ENCODE measurements around the gene PDZRN4. TPM values are rescaled to one million over a fixed set of nuclear protein-coding genes. Genes with fewer than 3 reads are reported as not detected.
A peak's percentile ranks its signal among the peaks of the same experiment; 100 is the strongest.

PDZRN4 gene
- total and polyA plus RNA-seq, 2 of the 4 experiments (the other 2 are of a cell fraction) = not detected

GRCh38 chr12:41532072-41532471, 344.0 kb downstream of the PDZRN4 start:
- Histone ChIP-seq H2BK20ac (ENCODE audit: low read depth, low read length) (no peak overlapping the region), H3K56ac (ENCODE audit: extremely low read depth, insufficient read depth, low read length) (no peak overlapping the region), H2AFZ (replicated peaks; ENCODE audit: low read length, poor library complexity) (no peak overlapping the region), H3K9ac (ENCODE audit: low read depth, low read length) (no peak overlapping the region), H3K4me1 (ENCODE audit: control insufficient read depth, insufficient read depth, low read length) (no peaks in the 10 kb centered on the region), H3K4me3 (ENCODE audit: insufficient read depth, low read depth, low read length) (no peak overlapping the region), H3K4ac (ENCODE audit: low read depth, low read length) (no peak overlapping the region), H4K20me1 (ENCODE audit: insufficient read depth, low read length) (no peaks in the 10 kb centered on the region), H2BK15ac (ENCODE audit: low read depth, low read length) (no peak overlapping the region), H3K36me3 (ENCODE audit: control insufficient read depth, insufficient read depth, low read length) (no peaks in the 10 kb centered on the region), H3K27me3 (ENCODE audit: control insufficient read depth, insufficient read depth, low read length) (no peaks in the 10 kb centered on the region), H4K91ac (ENCODE audit: insufficient read depth, low read depth, low read length) (no peak overlapping the region), H2AK5ac (ENCODE audit: low read depth, low read length) (no peak overlapping the region), H3K79me1 (ENCODE audit: low read depth in 1 of 2, low read length in 2 of 2) (no peaks in the 10 kb centered on the region), H3K9me3 (ENCODE audit: control insufficient read depth, insufficient read depth, low read length) (no peaks in the 10 kb centered on the region), H2AK9ac (replicated peaks; ENCODE audit: low read depth, low read length, poor library complexity) (no peak overlapping the region), H3K14ac (replicated peaks; ENCODE audit: low read depth, low read length) (no peak overlapping the region), H4K8ac (ENCODE audit: low read depth in 2 of 2, low read length in 2 of 2) (no peak overlapping the region), H3K9me1 (ENCODE audit: insufficient read depth, low read length) (no peaks in the 10 kb centered on the region), H3K4me2 (ENCODE audit: low read depth, low read length) (no peak overlapping the region), H3K18ac (ENCODE audit: low read depth, low read length) (no peak overlapping the region), H2BK120ac (ENCODE audit: low read depth, low read length) (no peak overlapping the region), H3K23ac (ENCODE audit: low read depth, low read length) (no peak overlapping the region), H3K27ac (ENCODE audit: insufficient read depth, low read length) (no peak overlapping the region), H2BK5ac (ENCODE audit: low read depth, low read length, poor library complexity, severe bottlenecking) (no peak overlapping the region), H4K5ac (ENCODE audit: low read depth, low read length) (no peak overlapping the region)
- ATAC-seq (ENCODE audit: low read depth) (no peak), DNase-seq (peak; percentile 1)
- no CpG with 5 or more reads among the region's 2 CpGs for WGBS, 2 experiments (ENCODE audit: extremely low coverage in 2 of 2, insufficient read length in 1 of 2)
- dilution Hi-C loops (cut with HindIII; ENCODE audit: low sequenced_read_pairs, unreplicated experiment) = no loop called here
- BruUV-seq (replicated peaks) = no TSS peak
- in situ Hi-C loops (cut with MboI; ENCODE audit: low sequenced_read_pairs) = no loop called here
- intact Hi-C loops (cut with micrococcal nuclease) = no loop called here
- ChIA-PET CTCF (no interaction called here), POLR2A (ENCODE audit: unreplicated experiment) (no interaction called here)
- TF ChIP-seq MXI1 (IDR thresholded peaks at IDR 0.05; ENCODE audit: borderline replicate concordance, low read depth, low read length) (no peak), RCOR1 (IDR thresholded peaks at IDR 0.05; ENCODE audit: insufficient replicate concordance, low read length) (no peak), RAD21 (IDR thresholded peaks at IDR 0.05; ENCODE audit: low read length) (no peak), USF2 (IDR thresholded peaks at IDR 0.05; ENCODE audit: low read depth, low read length) (no peak), MAZ (IDR thresholded peaks at IDR 0.05; ENCODE audit: borderline replicate concordance, low read depth, low read length) (no peak), NFE2L2 (IDR thresholded peaks at IDR 0.05; ENCODE audit: low read depth, low read length) (no peak)

Data from IMR-90 (cell line).